ENCODE measurements around the gene FDPS. TPM values are rescaled to one million over a fixed set of nuclear protein-coding genes. Genes with fewer than 3 reads are reported as not detected.
"Not testable (repeated sequence)": the region's sequence is repeated elsewhere in the genome, so short reads cannot be mapped to it uniquely, and the experiment has no call there.

The FDPS gene
- total RNA-seq, 2 donors from 2014 or later, result 63.0 TPM

DNA sequence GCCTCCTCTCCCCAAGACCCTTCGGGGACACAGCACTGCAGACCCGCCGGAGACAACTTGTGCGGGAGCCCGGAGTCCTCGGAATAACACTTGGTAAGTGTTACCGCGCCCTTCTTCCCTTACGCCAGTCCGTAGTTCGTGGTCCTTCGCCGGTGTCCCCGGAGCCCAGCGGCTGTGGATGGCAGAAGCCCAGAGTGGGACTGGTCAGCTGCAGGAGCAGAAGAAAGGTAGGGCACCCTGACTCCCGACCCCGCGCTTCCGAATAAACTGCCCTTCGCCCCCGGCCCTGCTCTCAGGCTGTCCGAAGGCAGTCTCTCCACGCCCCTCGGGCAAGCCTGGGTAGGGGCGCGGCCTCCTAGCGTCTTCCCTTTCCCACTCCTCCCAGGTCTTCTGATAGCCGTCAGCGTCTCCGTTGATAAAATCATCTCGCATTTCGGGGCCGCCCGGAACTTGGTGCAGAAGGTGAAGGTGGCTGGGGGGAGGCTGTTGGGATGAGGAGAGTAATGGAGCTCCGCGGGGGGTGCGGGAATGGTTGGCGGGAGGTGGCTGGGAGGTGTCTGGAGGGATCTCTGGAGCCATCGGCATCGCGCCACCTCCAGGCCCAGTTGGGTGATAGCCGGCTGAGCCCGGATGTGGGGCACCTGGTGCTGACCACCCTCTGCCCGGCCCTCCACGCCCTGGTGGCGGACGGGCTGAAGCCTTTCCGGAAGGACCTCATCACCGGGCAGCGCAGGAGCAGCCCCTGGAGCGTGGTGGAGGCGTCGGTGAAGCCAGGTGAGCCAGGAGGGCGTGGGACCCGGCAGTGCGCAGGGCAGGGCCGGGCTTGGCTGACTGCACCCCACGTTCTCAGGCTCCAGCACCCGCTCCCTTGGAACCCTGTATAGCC, 16.3 kb downstream of the FDPS start:
- ATAC-seq (no peak), DNase-seq (peak in 1 of 3 donors; percentile 25)
- H3K27me3 Mint-ChIP-seq, result no peaks in the 10 kb centered on the region
- H3K4me3 Mint-ChIP-seq, result peak overlapping the region; percentile 95
- H3K27ac Mint-ChIP-seq, result peak overlapping the region; percentile 65
- no peaks in the 10 kb centered on the region for H3K36me3 Mint-ChIP-seq (ENCODE audit: low read depth)
- peaks cover 25% of the 10 kb centered on the region for H3K4me1 Mint-ChIP-seq
- no peaks in the 10 kb centered on the region for H3K9me3 ChIP-seq (ENCODE audit: control insufficient read depth, low read length, poor library complexity, severe bottlenecking)

DNA sequence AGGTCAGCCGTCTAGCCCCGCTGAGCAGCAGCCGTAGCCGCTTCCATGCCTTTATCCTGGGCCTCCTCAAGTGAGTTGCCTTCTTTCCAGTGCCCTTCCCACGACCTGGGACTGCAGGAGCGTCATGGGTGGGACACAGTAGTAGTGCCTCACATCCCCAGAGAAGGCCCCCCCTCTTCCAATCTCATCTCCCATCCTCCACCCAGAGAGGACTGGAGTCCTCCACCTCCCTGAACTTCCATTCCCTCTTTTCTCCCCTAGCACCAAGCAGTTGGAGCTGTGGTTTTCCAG, 16.9 kb downstream of the FDPS start:
- no peak overlapping the region for H3K4me3 Mint-ChIP-seq
- no peaks in the 10 kb centered on the region for H3K36me3 Mint-ChIP-seq (ENCODE audit: low read depth)
- peak overlapping the region; percentile 63 for H3K27ac Mint-ChIP-seq
- H3K27me3 Mint-ChIP-seq, result no peaks in the 10 kb centered on the region
- no peaks in the 10 kb centered on the region for H3K9me3 ChIP-seq (ENCODE audit: control insufficient read depth, low read length, poor library complexity, severe bottlenecking)
- peaks cover 19% of the 10 kb centered on the region for H3K4me1 Mint-ChIP-seq
- DNase-seq (no peak), ATAC-seq (no peak)

DNA sequence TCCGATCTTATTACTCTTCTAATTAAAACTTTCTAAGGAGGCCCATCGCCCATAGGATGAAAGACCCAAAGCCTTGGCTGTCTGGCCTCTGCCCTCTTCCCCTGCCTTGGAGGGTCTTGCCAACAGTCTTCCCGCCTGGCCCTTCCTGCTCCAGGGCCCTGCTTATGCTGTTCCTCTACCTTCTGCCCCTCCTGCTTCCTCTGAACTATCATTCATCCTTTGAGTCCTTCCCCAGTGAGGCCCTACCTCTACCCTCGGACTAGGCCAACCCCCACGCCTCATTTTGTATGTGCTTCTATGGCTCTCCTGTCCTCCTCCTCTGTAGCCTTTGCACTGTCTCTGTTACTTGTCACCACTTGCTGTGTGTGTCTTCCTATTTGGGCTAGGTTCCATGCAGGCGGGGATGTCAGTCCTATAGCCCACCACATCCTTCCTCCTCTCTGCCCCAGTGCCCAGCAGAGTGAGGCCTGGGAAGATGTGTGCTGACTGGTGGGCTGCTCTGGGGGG, 17.4 kb downstream of the FDPS start:
- Mint-ChIP-seq H3K36me3 (ENCODE audit: low read depth) (peaks cover 2% of the 10 kb centered on the region), H3K4me3 (peak overlapping the region; percentile 79), H3K4me1 (peaks cover 20% of the 10 kb centered on the region), H3K27ac (peak overlapping the region; percentile 63), H3K27me3 (no peaks in the 10 kb centered on the region)
- H3K9me3 ChIP-seq (ENCODE audit: control insufficient read depth, low read length, poor library complexity, severe bottlenecking), result no peaks in the 10 kb centered on the region
- no peak for ATAC-seq
- DNase-seq, result no peak

DNA sequence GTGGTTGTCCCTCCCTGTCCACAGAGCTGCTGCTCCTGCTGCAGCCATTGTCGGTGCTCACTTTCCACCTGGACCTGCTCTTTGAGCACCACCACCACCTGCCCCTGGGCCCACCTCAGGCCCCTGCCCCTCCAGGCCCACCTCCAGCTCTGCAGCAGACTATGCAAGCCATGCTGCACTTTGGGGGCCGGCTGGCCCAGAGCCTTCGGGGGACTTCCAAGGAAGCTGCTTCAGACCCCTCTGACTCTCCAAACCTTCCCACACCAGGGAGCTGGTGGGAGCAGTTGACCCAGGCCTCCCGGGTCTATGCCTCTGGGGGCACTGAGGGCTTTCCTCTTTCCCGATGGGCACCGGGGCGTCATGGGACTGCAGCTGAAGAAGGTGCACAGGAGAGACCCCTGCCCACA, 18.0 kb downstream of the FDPS start:
- no peak for ATAC-seq
- H3K36me3 Mint-ChIP-seq (ENCODE audit: low read depth), result peaks cover 2% of the 10 kb centered on the region
- no peaks in the 10 kb centered on the region for H3K9me3 ChIP-seq (ENCODE audit: control insufficient read depth, low read length, poor library complexity, severe bottlenecking)
- no peak for DNase-seq
- peaks cover 19% of the 10 kb centered on the region for H3K4me1 Mint-ChIP-seq
- H3K27ac Mint-ChIP-seq, result peak overlapping the region; percentile 63
- no peak overlapping the region for H3K4me3 Mint-ChIP-seq
- H3K27me3 Mint-ChIP-seq, result no peaks in the 10 kb centered on the region

DNA sequence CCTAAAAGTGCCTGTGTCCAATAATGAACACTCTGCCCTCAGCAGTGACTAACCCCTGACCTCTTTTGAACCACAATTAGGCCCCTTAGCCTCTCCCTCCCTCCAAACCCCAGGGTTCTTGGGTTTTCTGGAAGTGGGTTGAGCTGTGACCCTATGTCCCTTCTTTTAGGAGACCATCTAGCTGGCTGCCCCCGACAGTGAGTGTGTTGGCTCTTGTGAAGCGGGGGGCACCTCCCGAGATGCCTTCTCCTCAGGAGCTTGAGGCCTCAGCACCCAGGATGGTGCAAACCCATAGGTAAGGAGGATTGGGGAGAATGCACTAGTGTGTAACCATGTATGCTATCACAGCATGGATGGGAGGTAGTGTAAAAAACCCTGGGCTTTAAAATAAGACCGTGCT, 19.3 kb downstream of the FDPS start:
- ATAC-seq, result no peak
- Mint-ChIP-seq H3K27ac (peak overlapping the region; percentile 43), H3K4me3 (no peak overlapping the region)

DNA sequence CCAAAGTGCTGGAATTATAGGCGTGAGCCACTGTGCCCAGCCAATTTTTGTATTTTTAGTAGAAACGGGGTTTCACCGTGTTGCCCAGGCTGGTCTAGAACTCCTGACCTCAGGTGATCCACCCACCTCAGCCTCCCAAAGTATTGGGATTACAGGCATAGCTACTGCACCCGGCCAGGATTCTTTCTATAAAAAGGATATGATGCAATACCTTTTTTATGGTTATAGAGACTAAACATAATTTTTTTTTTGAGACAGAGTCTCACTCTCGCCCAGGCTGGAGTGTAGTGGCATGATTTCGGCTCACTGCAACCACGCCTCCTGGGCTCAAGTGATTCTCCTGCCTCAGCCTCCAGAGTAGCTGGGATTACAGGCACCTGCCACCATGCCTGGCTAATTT, 20.2 kb downstream of the FDPS start:
- not testable (repeated sequence) for H3K4me3 Mint-ChIP-seq; H3K36me3 Mint-ChIP-seq (ENCODE audit: low read depth); H3K27ac Mint-ChIP-seq; ATAC-seq; H3K9me3 ChIP-seq (ENCODE audit: control insufficient read depth, low read length, poor library complexity, severe bottlenecking); DNase-seq; H3K27me3 Mint-ChIP-seq
- H3K4me1 Mint-ChIP-seq, result peaks cover 15% of the 10 kb centered on the region

More for the DNA sequence above, 19.3 kb downstream of the FDPS start:
- H3K9me3 ChIP-seq (ENCODE audit: control insufficient read depth, low read length, poor library complexity, severe bottlenecking), result no peaks in the 10 kb centered on the region
- Mint-ChIP-seq H3K4me1 (peaks cover 15% of the 10 kb centered on the region), H3K27me3 (no peaks in the 10 kb centered on the region), H3K36me3 (ENCODE audit: low read depth) (peaks cover 2% of the 10 kb centered on the region)
- DNase-seq, result no peak

DNA sequence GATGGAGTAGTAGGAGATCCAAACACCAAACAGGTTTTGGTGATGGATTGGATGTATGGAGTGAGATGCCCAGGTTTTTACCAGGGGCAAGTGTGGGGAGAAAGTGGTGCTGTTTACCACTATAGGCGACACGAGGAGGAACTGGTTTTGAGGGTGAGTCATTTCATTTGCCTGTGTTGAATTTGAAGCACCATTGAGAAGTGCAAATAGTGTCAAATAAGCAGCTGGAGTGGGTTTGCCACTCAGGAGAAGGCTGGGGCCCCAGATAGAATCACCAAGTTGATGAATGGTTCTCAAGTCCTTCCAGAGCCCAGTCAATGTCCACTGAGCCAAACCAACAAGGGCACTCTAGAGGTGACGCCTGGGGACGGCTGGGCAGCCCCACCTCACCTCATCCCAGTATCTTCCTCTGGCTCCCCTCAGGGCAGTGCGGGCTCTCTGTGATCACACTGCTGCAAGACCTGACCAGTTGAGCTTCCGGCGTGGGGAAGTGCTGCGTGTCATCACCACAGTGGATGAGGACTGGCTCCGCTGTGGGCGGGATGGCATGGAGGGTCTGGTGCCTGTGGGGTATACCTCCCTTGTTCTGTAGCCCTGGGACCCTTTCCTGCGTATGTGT, 21.4 kb downstream of the FDPS start:
- DNase-seq, result no peak
- no peak overlapping the region for H3K4me3 Mint-ChIP-seq
- H3K27me3 Mint-ChIP-seq, result no peaks in the 10 kb centered on the region
- H3K36me3 Mint-ChIP-seq (ENCODE audit: low read depth), result peaks cover 4% of the 10 kb centered on the region
- H3K4me1 Mint-ChIP-seq, result peaks cover 12% of the 10 kb centered on the region
- ATAC-seq, result no peak
- H3K27ac Mint-ChIP-seq, result peak overlapping the region; percentile 37
- H3K9me3 ChIP-seq (ENCODE audit: control insufficient read depth, low read length, poor library complexity, severe bottlenecking), result no peaks in the 10 kb centered on the region

DNA sequence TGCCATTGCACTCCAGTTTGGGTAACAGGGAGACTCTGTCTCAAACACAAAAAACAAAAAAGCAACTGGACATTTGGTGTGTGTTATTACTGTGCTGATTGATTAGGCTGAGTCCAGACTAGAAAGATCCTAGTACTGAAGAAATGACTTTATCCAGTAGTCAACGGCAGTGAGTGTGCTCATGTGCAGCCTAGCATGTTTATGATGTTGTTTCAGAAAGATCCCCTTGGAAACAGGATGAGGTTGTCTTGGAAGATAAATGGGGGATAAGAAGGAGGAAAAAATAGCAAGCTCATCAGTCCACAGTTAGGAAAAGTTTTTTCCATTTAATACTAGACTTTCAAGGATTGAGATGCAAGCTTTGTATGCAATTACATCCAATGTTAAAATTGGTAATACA, 26.3 kb downstream of the FDPS start:
- no peak overlapping the region for H3K4me3 Mint-ChIP-seq
- no peaks in the 10 kb centered on the region for H3K27me3 Mint-ChIP-seq
- peaks cover 9% of the 10 kb centered on the region for H3K4me1 Mint-ChIP-seq
- no peaks in the 10 kb centered on the region for H3K9me3 ChIP-seq (ENCODE audit: control insufficient read depth, low read length, poor library complexity, severe bottlenecking)
- DNase-seq (no peak), ATAC-seq (no peak)
- peaks cover 16% of the 10 kb centered on the region for H3K36me3 Mint-ChIP-seq (ENCODE audit: low read depth)
- no peak overlapping the region for H3K27ac Mint-ChIP-seq

DNA sequence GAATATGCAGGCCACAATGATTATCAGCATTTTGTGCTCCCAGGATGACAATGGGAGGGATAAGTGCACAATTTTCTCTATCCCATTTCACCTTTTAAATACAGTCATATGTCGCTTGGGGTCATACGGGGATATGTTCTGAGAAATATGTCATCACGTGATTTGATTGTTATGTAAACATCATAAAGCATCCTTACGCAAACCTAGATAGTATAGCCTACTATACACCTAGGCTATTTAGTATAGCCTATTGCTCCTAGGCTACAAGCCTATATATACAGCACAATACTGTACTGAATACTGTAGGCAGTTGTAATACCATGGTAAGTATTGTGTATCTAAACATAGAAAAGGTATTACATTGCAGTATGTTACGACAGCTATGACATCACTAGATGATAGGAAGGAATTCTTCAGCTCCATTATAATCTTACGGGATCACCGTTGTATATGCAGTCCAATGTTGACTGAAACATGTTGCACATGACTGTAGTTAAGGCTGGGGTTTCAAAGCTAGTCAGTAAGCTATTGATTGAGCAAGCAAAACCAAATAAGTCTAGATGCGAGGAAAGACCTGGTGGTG, 30.9 kb downstream of the FDPS start:
- H3K27ac Mint-ChIP-seq, result no peak overlapping the region
- H3K4me3 Mint-ChIP-seq, result no peak overlapping the region
- no peaks in the 10 kb centered on the region for H3K9me3 ChIP-seq (ENCODE audit: control insufficient read depth, low read length, poor library complexity, severe bottlenecking)
- ATAC-seq, result no peak
- H3K36me3 Mint-ChIP-seq (ENCODE audit: low read depth), result peaks cover 21% of the 10 kb centered on the region
- no peak for DNase-seq
- H3K4me1 Mint-ChIP-seq, result peaks cover 5% of the 10 kb centered on the region
- H3K27me3 Mint-ChIP-seq, result no peaks in the 10 kb centered on the region

DNA sequence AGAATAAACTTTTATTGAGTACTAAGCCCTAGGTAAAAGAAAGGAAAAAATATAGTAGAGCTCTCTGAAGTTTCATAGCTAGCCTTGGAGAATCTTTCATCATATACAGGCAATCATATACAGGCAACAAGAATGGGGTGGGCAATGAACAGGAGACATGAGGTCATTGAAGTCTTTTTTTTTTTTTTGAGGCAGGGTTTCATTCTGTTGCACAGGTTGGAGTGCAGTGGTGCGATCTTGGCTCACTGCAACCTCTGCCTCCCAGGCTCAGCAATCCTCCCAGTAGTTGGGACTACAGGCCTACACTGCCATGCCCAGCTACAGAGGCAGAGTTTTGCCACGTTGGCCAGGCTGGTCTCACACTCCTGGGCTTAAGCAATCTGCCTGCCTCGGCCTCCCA, 34.2 kb downstream of the FDPS start:
- ATAC-seq, result no peak

DNA sequence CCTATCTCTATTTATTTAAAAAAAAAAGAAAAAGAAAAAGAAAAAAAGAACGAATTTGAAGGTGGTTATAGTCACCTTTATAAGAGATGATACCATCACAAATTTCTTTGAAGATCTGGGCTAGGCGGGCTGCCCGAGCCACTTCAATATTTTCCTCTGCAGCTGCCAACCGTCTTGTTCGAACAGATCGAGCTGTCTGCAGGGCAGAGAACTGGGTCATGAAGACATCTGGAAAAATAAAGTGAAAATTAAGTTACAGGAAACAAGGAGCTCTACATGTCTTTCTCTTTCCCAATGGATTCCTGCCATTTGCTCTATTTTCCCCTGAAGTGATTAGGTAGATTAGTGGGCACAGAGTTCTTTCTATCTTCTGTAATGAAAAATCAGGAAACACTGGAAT, 44.0 kb downstream of the FDPS start:
- Mint-ChIP-seq H3K27ac (no peak overlapping the region), H3K4me1 (peaks cover 2% of the 10 kb centered on the region), H3K4me3 (no peak overlapping the region), H3K27me3 (no peaks in the 10 kb centered on the region), H3K36me3 (ENCODE audit: low read depth) (peaks cover 6% of the 10 kb centered on the region)
- H3K9me3 ChIP-seq (ENCODE audit: control insufficient read depth, low read length, poor library complexity, severe bottlenecking), result no peaks in the 10 kb centered on the region
- DNase-seq (no peak), ATAC-seq (no peak)

More for the DNA sequence above, 34.2 kb downstream of the FDPS start:
- Mint-ChIP-seq H3K27me3 (no peaks in the 10 kb centered on the region), H3K36me3 (ENCODE audit: low read depth) (peaks cover 22% of the 10 kb centered on the region), H3K27ac (no peak overlapping the region), H3K4me1 (peaks cover 3% of the 10 kb centered on the region), H3K4me3 (no peak overlapping the region)
- H3K9me3 ChIP-seq (ENCODE audit: control insufficient read depth, low read length, poor library complexity, severe bottlenecking), result no peaks in the 10 kb centered on the region
- no peak for DNase-seq

DNA sequence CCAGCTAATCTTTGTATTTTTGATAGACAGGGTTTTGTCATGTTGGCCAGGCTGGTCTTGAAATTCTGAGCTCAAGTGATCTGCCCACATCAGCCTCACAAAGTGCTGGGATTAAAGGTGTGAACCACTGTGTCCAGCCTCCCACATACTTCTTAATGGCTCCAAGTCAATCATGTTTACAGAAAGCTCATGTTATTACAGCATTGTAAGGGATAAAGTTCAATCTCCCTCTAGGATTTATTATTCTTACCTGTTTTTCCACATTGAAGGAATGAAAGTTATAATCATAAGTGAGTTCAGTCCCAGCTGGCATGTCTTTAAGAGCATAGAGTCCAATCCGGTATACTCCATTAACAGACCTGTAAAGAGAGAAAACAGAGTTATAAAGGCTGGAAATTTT, 51.4 kb downstream of the FDPS start:
- no peak for ATAC-seq
- H3K27ac Mint-ChIP-seq, result peak overlapping the region; percentile 56
- DNase-seq, result no peak
- no peaks in the 10 kb centered on the region for H3K9me3 ChIP-seq (ENCODE audit: control insufficient read depth, low read length, poor library complexity, severe bottlenecking)
- peaks cover 2% of the 10 kb centered on the region for H3K36me3 Mint-ChIP-seq (ENCODE audit: low read depth)
- no peaks in the 10 kb centered on the region for H3K4me1 Mint-ChIP-seq
- no peak overlapping the region for H3K4me3 Mint-ChIP-seq
- no peaks in the 10 kb centered on the region for H3K27me3 Mint-ChIP-seq
